ENCODE measurements around the gene CALHM5.

The CALHM5 gene

DNA sequence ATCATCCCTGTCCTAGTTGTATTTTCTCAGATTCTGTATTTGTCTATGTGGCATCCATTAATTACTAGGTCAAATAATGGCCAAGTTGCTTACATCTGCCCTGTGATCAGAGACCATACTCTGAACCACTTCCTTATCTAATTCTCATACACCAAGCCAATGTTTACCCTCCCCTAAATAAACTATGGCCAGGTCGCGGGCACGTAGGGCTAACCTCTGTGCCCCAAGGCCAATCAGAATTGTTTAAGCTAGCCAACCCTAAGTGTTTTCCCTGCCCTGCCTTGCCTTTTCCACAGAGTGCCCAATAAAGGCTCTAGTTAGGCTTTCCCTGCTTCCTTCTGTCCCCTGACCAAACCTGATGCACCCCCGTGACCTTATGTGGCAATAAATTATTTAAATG is 39.4 kb downstream of the CALHM5 start:
- TF ChIP-seq POLR2AphosphoS5 (IDR thresholded peaks at IDR 0.05; ENCODE audit: low read depth, low read length) (no peak), FOXP2 (optimal IDR thresholded peaks at IDR 0.05; ENCODE audit: borderline replicate concordance, extremely low read depth, extremely low read length, insufficient read depth) (no peak), TAF1 (IDR thresholded peaks at IDR 0.05; ENCODE audit: borderline replicate concordance, insufficient read depth, low read length) (no peak), SIN3A (IDR thresholded peaks at IDR 0.05; ENCODE audit: borderline replicate concordance, insufficient read depth, low read length) (no peak)
- TF ChIP-seq, protein P1, sequence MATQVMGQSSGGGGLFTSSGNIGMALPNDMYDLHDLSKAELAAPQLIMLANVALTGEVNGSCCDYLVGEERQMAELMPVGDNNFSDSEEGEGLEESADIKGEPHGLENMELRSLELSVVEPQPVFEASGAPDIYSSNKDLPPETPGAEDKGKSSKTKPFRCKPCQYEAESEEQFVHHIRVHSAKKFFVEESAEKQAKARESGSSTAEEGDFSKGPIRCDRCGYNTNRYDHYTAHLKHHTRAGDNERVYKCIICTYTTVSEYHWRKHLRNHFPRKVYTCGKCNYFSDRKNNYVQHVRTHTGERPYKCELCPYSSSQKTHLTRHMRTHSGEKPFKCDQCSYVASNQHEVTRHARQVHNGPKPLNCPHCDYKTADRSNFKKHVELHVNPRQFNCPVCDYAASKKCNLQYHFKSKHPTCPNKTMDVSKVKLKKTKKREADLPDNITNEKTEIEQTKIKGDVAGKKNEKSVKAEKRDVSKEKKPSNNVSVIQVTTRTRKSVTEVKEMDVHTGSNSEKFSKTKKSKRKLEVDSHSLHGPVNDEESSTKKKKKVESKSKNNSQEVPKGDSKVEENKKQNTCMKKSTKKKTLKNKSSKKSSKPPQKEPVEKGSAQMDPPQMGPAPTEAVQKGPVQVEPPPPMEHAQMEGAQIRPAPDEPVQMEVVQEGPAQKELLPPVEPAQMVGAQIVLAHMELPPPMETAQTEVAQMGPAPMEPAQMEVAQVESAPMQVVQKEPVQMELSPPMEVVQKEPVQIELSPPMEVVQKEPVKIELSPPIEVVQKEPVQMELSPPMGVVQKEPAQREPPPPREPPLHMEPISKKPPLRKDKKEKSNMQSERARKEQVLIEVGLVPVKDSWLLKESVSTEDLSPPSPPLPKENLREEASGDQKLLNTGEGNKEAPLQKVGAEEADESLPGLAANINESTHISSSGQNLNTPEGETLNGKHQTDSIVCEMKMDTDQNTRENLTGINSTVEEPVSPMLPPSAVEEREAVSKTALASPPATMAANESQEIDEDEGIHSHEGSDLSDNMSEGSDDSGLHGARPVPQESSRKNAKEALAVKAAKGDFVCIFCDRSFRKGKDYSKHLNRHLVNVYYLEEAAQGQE (IDR thresholded peaks at IDR 0.05; ENCODE audit: insufficient read depth in 1 of 2, low read depth in 2 of 2, low read length in 2 of 2): no peak

DNA sequence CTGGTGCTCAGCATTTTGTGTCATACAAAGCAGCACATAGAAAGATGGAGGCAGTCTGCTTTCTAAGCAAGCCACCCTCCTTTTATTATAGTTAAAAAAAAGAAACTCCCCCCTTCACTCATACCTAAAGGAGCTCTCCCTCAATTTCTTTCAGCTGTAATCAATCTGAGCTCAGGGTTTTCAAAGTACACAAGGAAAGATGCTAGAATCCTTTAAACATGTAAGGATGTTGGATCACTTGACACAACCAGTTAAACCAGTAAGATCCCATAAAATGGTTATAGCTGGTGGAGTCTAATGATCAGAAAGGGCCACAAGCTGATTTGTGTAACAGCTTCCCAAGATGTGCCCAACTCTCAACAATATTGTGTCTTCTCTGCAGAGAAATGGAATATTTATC is 42.0 kb downstream of the CALHM5 start, which contains the start of gene CALHM4:
CALHM4 (plus strand) TSS at position 301 of the 400 bp plus-strand sequence; CDS start at position 344, 43 bp downstream.
- TF ChIP-seq, protein P1 (IDR thresholded peaks at IDR 0.05; ENCODE audit: insufficient read depth in 1 of 2, low read depth in 2 of 2, low read length in 2 of 2): no peak
- TF ChIP-seq TAF1 (IDR thresholded peaks at IDR 0.05; ENCODE audit: borderline replicate concordance, insufficient read depth, low read length) (no peak), POLR2AphosphoS5 (IDR thresholded peaks at IDR 0.05; ENCODE audit: low read depth, low read length) (no peak), FOXP2 (optimal IDR thresholded peaks at IDR 0.05; ENCODE audit: borderline replicate concordance, extremely low read depth, extremely low read length, insufficient read depth) (no peak), SIN3A (IDR thresholded peaks at IDR 0.05; ENCODE audit: borderline replicate concordance, insufficient read depth, low read length) (no peak)

DNA sequence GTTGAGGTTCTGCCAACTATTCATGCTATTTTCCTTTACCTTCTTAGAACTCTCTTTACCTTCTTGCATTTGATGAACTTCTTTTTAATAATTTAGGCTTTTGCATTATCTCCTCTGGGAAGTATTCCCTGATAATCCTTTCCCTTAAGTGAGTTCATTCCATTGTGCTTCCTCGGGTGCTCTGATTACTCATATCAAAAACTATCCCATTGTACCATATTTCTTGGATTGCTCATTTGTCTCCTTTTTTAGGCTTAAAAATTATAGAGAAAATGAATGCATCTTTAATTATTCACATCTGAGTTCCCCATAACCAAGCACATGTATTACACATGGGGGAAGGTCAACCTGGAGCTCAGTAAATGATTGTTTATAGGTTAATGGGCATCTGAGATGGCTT is 44.6 kb downstream of the CALHM5 start:
- TF ChIP-seq POLR2AphosphoS5 (IDR thresholded peaks at IDR 0.05; ENCODE audit: low read depth, low read length): no peak
- TF ChIP-seq, protein P1 (IDR thresholded peaks at IDR 0.05; ENCODE audit: insufficient read depth in 1 of 2, low read depth in 2 of 2, low read length in 2 of 2): no peak
- no peak for TF ChIP-seq FOXP2 (optimal IDR thresholded peaks at IDR 0.05; ENCODE audit: borderline replicate concordance, extremely low read depth, extremely low read length, insufficient read depth)
- no peak for TF ChIP-seq TAF1 (IDR thresholded peaks at IDR 0.05; ENCODE audit: borderline replicate concordance, insufficient read depth, low read length)
- TF ChIP-seq SIN3A (IDR thresholded peaks at IDR 0.05; ENCODE audit: borderline replicate concordance, insufficient read depth, low read length): no peak

DNA sequence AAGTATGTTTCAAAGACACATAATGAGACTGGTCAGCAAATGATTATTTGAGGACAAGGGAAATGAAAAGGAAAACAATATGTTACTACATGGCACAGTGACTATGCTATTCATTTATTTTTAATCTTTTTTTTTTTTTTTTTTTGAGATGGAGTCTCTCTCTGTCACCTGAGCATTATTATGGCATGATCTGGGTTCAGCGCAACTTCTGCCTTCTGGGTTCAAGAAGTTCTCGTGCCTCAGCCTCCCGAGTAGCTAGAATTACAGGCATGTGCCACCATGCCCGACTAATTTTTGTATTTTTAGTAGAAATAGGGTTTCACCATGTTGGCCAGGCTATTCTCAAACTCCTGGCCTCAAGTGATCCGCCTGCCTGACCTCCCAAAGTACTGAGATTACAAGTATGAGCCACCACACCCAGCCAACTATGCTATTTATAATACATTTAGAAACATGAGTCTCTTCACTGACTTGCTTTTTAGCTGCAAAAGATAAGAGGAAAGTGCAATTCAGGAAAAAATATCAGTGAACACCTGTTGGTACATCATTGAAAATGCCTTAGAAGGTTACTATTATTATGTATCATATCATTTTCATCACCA is 45.5 kb downstream of the CALHM5 start:
- TF ChIP-seq FOXP2 (optimal IDR thresholded peaks at IDR 0.05; ENCODE audit: borderline replicate concordance, extremely low read depth, extremely low read length, insufficient read depth): no peak
- no peak for TF ChIP-seq TAF1 (IDR thresholded peaks at IDR 0.05; ENCODE audit: borderline replicate concordance, insufficient read depth, low read length)
- TF ChIP-seq SIN3A (IDR thresholded peaks at IDR 0.05; ENCODE audit: borderline replicate concordance, insufficient read depth, low read length): no peak
- no peak for TF ChIP-seq POLR2AphosphoS5 (IDR thresholded peaks at IDR 0.05; ENCODE audit: low read depth, low read length)
- TF ChIP-seq, protein P1 (IDR thresholded peaks at IDR 0.05; ENCODE audit: insufficient read depth in 1 of 2, low read depth in 2 of 2, low read length in 2 of 2): no peak

All from PFSK-1 (cell line).